ENCODE data around the gene ST6GAL1.

The ST6GAL1 gene

DNA sequence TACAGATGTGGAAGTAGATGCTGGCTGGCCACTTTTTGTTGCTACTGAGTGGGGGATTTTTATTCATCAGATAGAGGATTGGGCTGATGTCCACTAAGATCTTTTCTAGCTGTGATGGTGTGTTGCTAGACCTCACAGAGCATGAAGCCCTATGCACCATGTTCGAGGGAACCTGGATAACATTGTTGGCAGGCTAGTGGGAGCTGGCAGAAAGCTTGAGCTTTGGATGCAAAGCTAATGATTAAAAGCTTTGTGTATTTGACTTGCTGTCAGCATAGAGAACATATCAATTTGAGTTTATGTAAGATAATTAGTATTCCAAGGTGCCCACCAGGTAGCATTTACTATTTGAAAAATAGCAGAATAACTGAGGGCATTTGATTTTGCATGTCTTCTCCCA, 59.1 kb downstream of the ST6GAL1 start:
- Histone ChIP-seq H3K27ac (ENCODE audit: low read length, poor library complexity, severe bottlenecking) (no peak overlapping the region), H3K4ac (ENCODE audit: low read depth in 1 of 2, low read length in 2 of 2) (no peak overlapping the region), H2BK15ac (ENCODE audit: low read depth, poor library complexity, severe bottlenecking) (no peak overlapping the region), H3K79me1 (replicated peaks; ENCODE audit: low read length, poor library complexity, severe bottlenecking) (peaks cover 12% of the 10 kb centered on the region), H4K91ac (ENCODE audit: low read length) (no peak overlapping the region), H3K4me1 (ENCODE audit: control insufficient read depth, insufficient read depth, low read depth, low read length) (peaks cover 7% of the 10 kb centered on the region), H2BK12ac (ENCODE audit: low read length in 2 of 2) (no peak overlapping the region), H3K23ac (ENCODE audit: low read length in 2 of 2) (no peak overlapping the region), H2AFZ (ENCODE audit: low read depth, low read length) (no peak overlapping the region), H3K4me2 (ENCODE audit: low read length, poor library complexity, severe bottlenecking) (no peak overlapping the region), H2AK5ac (ENCODE audit: low read length, severe bottlenecking) (no peak overlapping the region), H3K27me3 (ENCODE audit: control insufficient read depth in 1 of 2, insufficient read depth in 1 of 2, low read length in 2 of 2) (peaks cover 0 to 11% of the 10 kb centered on the region in 2 experiments), H3K9me3 (ENCODE audit: control insufficient read depth, low read length) (no peaks in the 10 kb centered on the region), H3K4me3 (ENCODE audit: insufficient read depth in 1 of 2, low read depth in 1 of 2, low read length in 2 of 2) (no peak overlapping the region), H3K36me3 (ENCODE audit: control insufficient read depth in 1 of 2, insufficient read depth in 2 of 2, low read depth in 1 of 2, low read length in 2 of 2) (peaks cover 0 to under 1% of the 10 kb centered on the region in 2 experiments), H2BK120ac (ENCODE audit: low read depth, low read length) (no peak overlapping the region), H3K9ac (ENCODE audit: low read length) (no peak overlapping the region), H3K18ac (ENCODE audit: low read depth in 1 of 2, low read length in 2 of 2) (no peak overlapping the region), H3K14ac (ENCODE audit: low read length in 2 of 2) (no peak overlapping the region), H4K8ac (ENCODE audit: low read length) (no peak overlapping the region), H2BK5ac (ENCODE audit: low read depth, low read length, poor library complexity, severe bottlenecking) (no peak overlapping the region)
- DNase-seq = no peak
- WGBS = 96% methylated on average over 1 of the region's 1 CpG

DNA sequence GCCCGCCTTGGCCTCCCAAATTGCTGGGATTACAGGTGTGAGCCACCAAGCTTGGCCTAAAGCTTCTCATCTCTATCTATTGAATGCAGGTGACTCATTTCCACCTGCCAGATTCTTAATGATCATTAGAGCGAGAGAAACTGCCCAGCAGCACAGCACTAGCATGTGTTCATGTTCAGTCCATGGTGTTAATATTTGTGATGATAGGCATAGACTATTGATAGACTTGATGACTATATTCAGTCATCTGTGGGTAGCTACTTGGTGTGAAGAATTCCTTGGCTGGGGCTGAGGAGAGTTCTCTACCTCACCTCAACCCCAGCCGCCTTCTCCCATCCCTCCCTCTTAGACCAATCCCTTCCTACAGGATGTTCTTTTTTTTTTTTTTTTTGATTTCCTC, 60.0 kb downstream of the ST6GAL1 start:
- Histone ChIP-seq H3K9ac (ENCODE audit: low read length) (no peak overlapping the region), H2BK15ac (ENCODE audit: low read depth, poor library complexity, severe bottlenecking) (no peak overlapping the region), H3K4ac (ENCODE audit: low read depth in 1 of 2, low read length in 2 of 2) (no peak overlapping the region), H3K27ac (ENCODE audit: low read length, poor library complexity, severe bottlenecking) (no peak overlapping the region), H3K79me1 (replicated peaks; ENCODE audit: low read length, poor library complexity, severe bottlenecking) (peaks cover 12% of the 10 kb centered on the region), H3K23ac (ENCODE audit: low read length in 2 of 2) (no peak overlapping the region), H2AFZ (ENCODE audit: low read depth, low read length) (no peak overlapping the region), H2BK120ac (ENCODE audit: low read depth, low read length) (no peak overlapping the region), H4K91ac (ENCODE audit: low read length) (no peak overlapping the region), H3K4me3 (ENCODE audit: insufficient read depth in 1 of 2, low read depth in 1 of 2, low read length in 2 of 2) (no peak overlapping the region), H2AK5ac (ENCODE audit: low read length, severe bottlenecking) (no peak overlapping the region), H3K27me3 (ENCODE audit: control insufficient read depth in 1 of 2, insufficient read depth in 1 of 2, low read length in 2 of 2) (peaks cover 0 to 11% of the 10 kb centered on the region in 2 experiments), H3K4me1 (ENCODE audit: control insufficient read depth, insufficient read depth, low read depth, low read length) (peaks cover 7% of the 10 kb centered on the region), H3K14ac (ENCODE audit: low read length in 2 of 2) (no peak overlapping the region), H2BK5ac (ENCODE audit: low read depth, low read length, poor library complexity, severe bottlenecking) (no peak overlapping the region), H2BK12ac (ENCODE audit: low read length in 2 of 2) (no peak overlapping the region), H3K18ac (ENCODE audit: low read depth in 1 of 2, low read length in 2 of 2) (no peak overlapping the region), H4K8ac (ENCODE audit: low read length) (no peak overlapping the region), H3K4me2 (ENCODE audit: low read length, poor library complexity, severe bottlenecking) (no peak overlapping the region), H3K9me3 (ENCODE audit: control insufficient read depth, low read length) (no peaks in the 10 kb centered on the region), H3K36me3 (ENCODE audit: control insufficient read depth in 1 of 2, insufficient read depth in 2 of 2, low read depth in 1 of 2, low read length in 2 of 2) (no peaks in the 10 kb centered on the region)
- DNase-seq = no peak
- 100% methylated on average over 1 of the region's 3 CpGs for WGBS

- H2BK12ac ChIP-seq (ENCODE audit: low read length in 2 of 2) = no peak overlapping the region
- H3K4ac ChIP-seq (ENCODE audit: low read depth in 1 of 2, low read length in 2 of 2) = no peak overlapping the region
- 96% methylated on average over 5 of the region's 5 CpGs for WGBS
- no peak for DNase-seq
- no peak overlapping the region for H3K4me3 ChIP-seq (ENCODE audit: insufficient read depth in 1 of 2, low read depth in 1 of 2, low read length in 2 of 2)
- H3K9ac ChIP-seq (ENCODE audit: low read length) = no peak overlapping the region
- H3K36me3 ChIP-seq (ENCODE audit: control insufficient read depth in 1 of 2, insufficient read depth in 2 of 2, low read depth in 1 of 2, low read length in 2 of 2) = no peaks in the 10 kb centered on the region
- H2BK120ac ChIP-seq (ENCODE audit: low read depth, low read length) = no peak overlapping the region
- H4K91ac ChIP-seq (ENCODE audit: low read length) = no peak overlapping the region
- no peak overlapping the region for H2AK5ac ChIP-seq (ENCODE audit: low read length, severe bottlenecking)
- H3K14ac ChIP-seq (ENCODE audit: low read length in 2 of 2) = no peak overlapping the region
- H3K4me1 ChIP-seq (ENCODE audit: control insufficient read depth, insufficient read depth, low read depth, low read length) = peaks cover 7% of the 10 kb centered on the region
- H3K27me3 ChIP-seq (ENCODE audit: control insufficient read depth in 1 of 2, insufficient read depth in 1 of 2, low read length in 2 of 2) = peaks cover 0 to 11% of the 10 kb centered on the region in 2 experiments
- no peaks in the 10 kb centered on the region for H3K9me3 ChIP-seq (ENCODE audit: control insufficient read depth, low read length)
- no peak overlapping the region for H2BK15ac ChIP-seq (ENCODE audit: low read depth, poor library complexity, severe bottlenecking)
- H2AFZ ChIP-seq (ENCODE audit: low read depth, low read length) = no peak overlapping the region
- peaks cover 12% of the 10 kb centered on the region for H3K79me1 ChIP-seq (replicated peaks; ENCODE audit: low read length, poor library complexity, severe bottlenecking)
- no peak overlapping the region for H2BK5ac ChIP-seq (ENCODE audit: low read depth, low read length, poor library complexity, severe bottlenecking)
- H4K8ac ChIP-seq (ENCODE audit: low read length) = no peak overlapping the region
- H3K18ac ChIP-seq (ENCODE audit: low read depth in 1 of 2, low read length in 2 of 2) = no peak overlapping the region
- no peak overlapping the region for H3K23ac ChIP-seq (ENCODE audit: low read length in 2 of 2)
- H3K27ac ChIP-seq (ENCODE audit: low read length, poor library complexity, severe bottlenecking) = peak overlapping the region; percentile 46
- H3K4me2 ChIP-seq (ENCODE audit: low read length, poor library complexity, severe bottlenecking) = no peak overlapping the region
Measured at GRCh38 chr3:186990878-186991308, 60.6 kb downstream of the ST6GAL1 start.

DNA sequence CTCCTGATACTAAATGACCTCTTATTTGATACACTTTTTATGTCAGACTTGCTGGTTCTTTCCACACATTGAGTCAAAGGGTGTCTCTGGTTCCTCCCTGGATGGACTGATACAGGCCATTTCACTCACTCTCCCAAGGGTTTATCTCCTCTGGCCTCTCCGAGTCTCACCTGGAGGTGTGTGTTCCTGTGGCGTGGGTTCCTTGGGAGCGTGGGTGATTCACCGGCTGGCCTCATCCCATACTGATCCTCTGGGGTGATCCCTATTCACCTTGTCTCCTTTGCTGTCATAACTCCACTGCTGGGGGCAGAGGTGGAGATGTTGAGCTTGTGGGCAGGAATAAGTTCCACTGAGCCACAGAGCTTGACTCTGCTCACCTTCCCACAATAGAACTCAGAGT, 61.1 kb downstream of the ST6GAL1 start:
- no peak overlapping the region for H3K4me2 ChIP-seq (ENCODE audit: low read length, poor library complexity, severe bottlenecking)
- no peak overlapping the region for H4K91ac ChIP-seq (ENCODE audit: low read length)
- no peak overlapping the region for H2BK15ac ChIP-seq (ENCODE audit: low read depth, poor library complexity, severe bottlenecking)
- no peaks in the 10 kb centered on the region for H3K9me3 ChIP-seq (ENCODE audit: control insufficient read depth, low read length)
- H3K18ac ChIP-seq (ENCODE audit: low read depth in 1 of 2, low read length in 2 of 2) = no peak overlapping the region
- WGBS = 95% methylated on average over 4 of the region's 4 CpGs
- peaks cover 7% of the 10 kb centered on the region for H3K4me1 ChIP-seq (ENCODE audit: control insufficient read depth, insufficient read depth, low read depth, low read length)
- no peak overlapping the region for H2AFZ ChIP-seq (ENCODE audit: low read depth, low read length)
- H2BK5ac ChIP-seq (ENCODE audit: low read depth, low read length, poor library complexity, severe bottlenecking) = no peak overlapping the region
- H3K23ac ChIP-seq (ENCODE audit: low read length in 2 of 2) = no peak overlapping the region
- H3K27me3 ChIP-seq (ENCODE audit: control insufficient read depth in 1 of 2, insufficient read depth in 1 of 2, low read length in 2 of 2) = peaks cover 0 to 11% of the 10 kb centered on the region in 2 experiments
- H3K36me3 ChIP-seq (ENCODE audit: control insufficient read depth in 1 of 2, insufficient read depth in 2 of 2, low read depth in 1 of 2, low read length in 2 of 2) = no peaks in the 10 kb centered on the region
- no peak overlapping the region for H4K8ac ChIP-seq (ENCODE audit: low read length)
- H3K14ac ChIP-seq (ENCODE audit: low read length in 2 of 2) = no peak overlapping the region
- no peak overlapping the region for H3K9ac ChIP-seq (ENCODE audit: low read length)
- H2AK5ac ChIP-seq (ENCODE audit: low read length, severe bottlenecking) = no peak overlapping the region
- H2BK12ac ChIP-seq (ENCODE audit: low read length in 2 of 2) = no peak overlapping the region
- peaks cover 12% of the 10 kb centered on the region for H3K79me1 ChIP-seq (replicated peaks; ENCODE audit: low read length, poor library complexity, severe bottlenecking)
- DNase-seq = no peak
- no peak overlapping the region for H2BK120ac ChIP-seq (ENCODE audit: low read depth, low read length)
- no peak overlapping the region for H3K4ac ChIP-seq (ENCODE audit: low read depth in 1 of 2, low read length in 2 of 2)
- H3K4me3 ChIP-seq (ENCODE audit: insufficient read depth in 1 of 2, low read depth in 1 of 2, low read length in 2 of 2) = no peak overlapping the region
- peak overlapping the region; percentile 46 for H3K27ac ChIP-seq (ENCODE audit: low read length, poor library complexity, severe bottlenecking)
